MM.1S (cell line): ENCODE measurements around the gene LRRC61.

ENCODE experiments used
- EZH2 ChIP-seq: fragments of 300-600 bp; sonication (generic); optimal IDR thresholded peaks from 2 replicates; pipeline ENCODE3; 2017; ENCODE audit warnings: low read depth, mild to moderate bottlenecking, antibody characterized with exemption, low read length, mixed read lengths
- EZH2phosphoT487 ChIP-seq: fragments of 300-600 bp; sonication (generic); IDR thresholded peaks from 2 replicates; pipeline ENCODE4 v1.6.1; 2018; ENCODE audit warnings: antibody characterized with exemption, low read length
- TF ChIP-seq, protein P1 (sequence below): fragments of 300-600 bp; sonication (generic); IDR thresholded peaks from 2 replicates; pipeline ENCODE4 v1.5.1; 2016; ENCODE audit warnings: antibody characterized with exemption, low read length, mixed read lengths

- TF ChIP-seq, protein P1, sequence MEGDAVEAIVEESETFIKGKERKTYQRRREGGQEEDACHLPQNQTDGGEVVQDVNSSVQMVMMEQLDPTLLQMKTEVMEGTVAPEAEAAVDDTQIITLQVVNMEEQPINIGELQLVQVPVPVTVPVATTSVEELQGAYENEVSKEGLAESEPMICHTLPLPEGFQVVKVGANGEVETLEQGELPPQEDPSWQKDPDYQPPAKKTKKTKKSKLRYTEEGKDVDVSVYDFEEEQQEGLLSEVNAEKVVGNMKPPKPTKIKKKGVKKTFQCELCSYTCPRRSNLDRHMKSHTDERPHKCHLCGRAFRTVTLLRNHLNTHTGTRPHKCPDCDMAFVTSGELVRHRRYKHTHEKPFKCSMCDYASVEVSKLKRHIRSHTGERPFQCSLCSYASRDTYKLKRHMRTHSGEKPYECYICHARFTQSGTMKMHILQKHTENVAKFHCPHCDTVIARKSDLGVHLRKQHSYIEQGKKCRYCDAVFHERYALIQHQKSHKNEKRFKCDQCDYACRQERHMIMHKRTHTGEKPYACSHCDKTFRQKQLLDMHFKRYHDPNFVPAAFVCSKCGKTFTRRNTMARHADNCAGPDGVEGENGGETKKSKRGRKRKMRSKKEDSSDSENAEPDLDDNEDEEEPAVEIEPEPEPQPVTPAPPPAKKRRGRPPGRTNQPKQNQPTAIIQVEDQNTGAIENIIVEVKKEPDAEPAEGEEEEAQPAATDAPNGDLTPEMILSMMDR, result no peak
- no peak for TF ChIP-seq EZH2phosphoT487
- no peak for TF ChIP-seq EZH2
Measured at GRCh38 chr7:150340024-150340749, 17.0 kb downstream of the LRRC61 start.
